GM12878 (cell line): ENCODE measurements around the gene TRPM3. TPM values are rescaled to one million over a fixed set of nuclear protein-coding genes. Genes with fewer than 3 reads are reported as not detected.

ENCODE experiments used
- ATAC-seq: fragments of 200-7000 bp; cut with Tn5 transposase; 3 replicates; pipeline ENCODE4 v1.9.1; 2020; ENCODE audit warnings: mild to moderate bottlenecking, moderate library complexity
- BruUV-seq: library from RNA; stranded (reverse); fragments of 400-500 nt; replicated peaks from 2 replicates; lab custom pipeline; 2021; lab: Mats Ljungman, UMichigan
- CTCF ChIA-PET: fragments of 300-600 bp; sonication (Branson Sonifier 250); formaldehyde crosslinking; extraction: SDS; loops from one replicate; lab custom pipeline; 2021; ENCODE audit warnings: inconsistent platforms; lab: Yijun Ruan, JAX
- POLR2A ChIA-PET: fragments of 350-600 bp; formaldehyde crosslinking; extraction: SDS; loops from one replicate; lab custom pipeline; 2021; ENCODE audit warnings: inconsistent platforms; lab: Charles Lee
- RAD21 ChIA-PET: fragments of 300-600 bp; sonication (Branson Sonifier 250); formaldehyde crosslinking; loops from one replicate; lab custom pipeline; 2023; ENCODE audit warnings: antibody characterized with exemption; ENCODE audit not compliant: unreplicated experiment; lab: Charles Lee
- SMC1A ChIA-PET: fragments of 300-600 bp; sonication (Branson Sonifier 250); formaldehyde crosslinking; loops from one replicate; lab custom pipeline; 2023; ENCODE audit not compliant: unreplicated experiment, uncharacterized antibody; lab: Charles Lee
- DNase-seq: peaks from one replicate; pipeline ENCODE4 v3.0.0-alpha.2; 2011; ENCODE audit warnings: low read depth, low spot score
- FAIRE-seq: peaks from 3 replicates; lab custom pipeline; 2011; peaks lifted over from hg19 to GRCh38; lab: Jason Lieb, UNC
- H2AFZ ChIP-seq: 2 replicates; pipeline ENCODE4 v1.6.0; 2011; ENCODE audit warnings: low read depth, low read length, control low read depth; ENCODE audit not compliant: control insufficient read depth
- H3K27ac ChIP-seq: 2 replicates; pipeline ENCODE4 v1.5.1; 2011; ENCODE audit warnings: control low read depth; ENCODE audit not compliant: control insufficient read depth, insufficient read depth
- H3K27me3 ChIP-seq, 2 experiments: replicated peaks in 1 of 2; 2 replicates each; pipeline versions ENCODE4 v1.6.0 to v1.6.1; 2011; ENCODE audit warnings: low read length in 1 of 2; ENCODE audit not compliant: control insufficient read depth in 2 of 2, insufficient read depth in 2 of 2
- H3K36me3 ChIP-seq, 2 experiments: 2 replicates each; pipeline ENCODE4 v1.5.1; 2011; ENCODE audit warnings: low read length in 1 of 2; ENCODE audit not compliant: control insufficient read depth in 2 of 2, insufficient read depth in 2 of 2
- H3K4me1 ChIP-seq: 2 replicates; pipeline ENCODE4 v1.6.1; 2011; ENCODE audit warnings: mild to moderate bottlenecking, low read length, moderate library complexity, mixed read lengths; ENCODE audit not compliant: control insufficient read depth, insufficient read depth
- H3K4me2 ChIP-seq: 2 replicates; pipeline ENCODE4 v1.6.0; 2011; ENCODE audit warnings: control low read depth; ENCODE audit not compliant: control insufficient read depth, insufficient read depth
- H3K4me3 ChIP-seq: fragments of 200-600 bp; sonication (generic); 2 replicates; pipeline ENCODE4 v1.5.1; 2016
- H3K79me2 ChIP-seq: 2 replicates; pipeline ENCODE4 v1.6.0; 2011; ENCODE audit warnings: low read length; ENCODE audit not compliant: control insufficient read depth, insufficient read depth
- H3K9ac ChIP-seq: 2 replicates; pipeline ENCODE4 v1.8.0; 2011; ENCODE audit warnings: low read length, control low read depth, mixed read lengths; ENCODE audit not compliant: control insufficient read depth, insufficient read depth
- H3K9me3 ChIP-seq: replicated peaks from 3 replicates; pipeline ENCODE4 v1.5.1; 2011; ENCODE audit warnings: mild to moderate bottlenecking, low read length; ENCODE audit not compliant: control insufficient read depth, insufficient read depth
- H4K20me1 ChIP-seq: 2 replicates; pipeline ENCODE4 v1.6.0; 2011; ENCODE audit not compliant: control insufficient read depth, insufficient read depth
- EP300 ChIP-seq, 2 experiments: fragments of 150-350 bp in 1 of 2; IDR thresholded peaks; 2 replicates each; pipeline ENCODE4 v1.6.1; 2011 to 2012; ENCODE audit warnings: low read depth in 2 of 2, low read length in 2 of 2, borderline replicate concordance in 1 of 2, improper control_type of control experiment in 1 of 2, inconsistent platforms in 1 of 2; ENCODE audit not compliant: control insufficient read depth in 1 of 2
- NFIC ChIP-seq: IDR thresholded peaks from 2 replicates; pipeline ENCODE4 v1.6.1; 2012; ENCODE audit warnings: low read depth, mild to moderate bottlenecking, inconsistent platforms, low read length, moderate library complexity
- POU2F2 ChIP-seq: IDR thresholded peaks from 3 replicates; pipeline ENCODE4 v1.6.1; 2011; ENCODE audit warnings: low read depth, mild to moderate bottlenecking, low read length, borderline replicate concordance
- RAD21 ChIP-seq: IDR thresholded peaks from 2 replicates; pipeline ENCODE4 v1.6.1; 2011; ENCODE audit warnings: mild to moderate bottlenecking, low read depth, low read length, moderate library complexity; ENCODE audit not compliant: insufficient read depth
- WGBS: methylation state at CpG from one replicate; pipeline ENCODE4 v1.1.6; 2016; ENCODE audit warnings: low lambda C conversion rate; ENCODE audit not compliant: insufficient replicate concordance, insufficient coverage; ENCODE audit errors: missing lambda C conversion rate; 5-methylcytosine and 5-hydroxymethylcytosine counted together
- in situ Hi-C: fragments of 300-500 bp; cut with MboI; formaldehyde crosslinking; loops from 9 replicates; pipeline ENCODE4 v1.14.3; 2018; ENCODE audit warnings: mixed read lengths
- intact Hi-C: fragments of 100-400 bp; cut with micrococcal nuclease; formaldehyde crosslinking; loops from one replicate; pipeline ENCODE4 v1.14.2; 2022; ENCODE audit not compliant: unreplicated experiment
- polyA plus RNA-seq, 11 experiments: library from polyadenylated mRNA; depleted of rRNA in 4 of 11; unstranded in 6 of 11; stranded (reverse) in 5 of 11; fragments of >200 nt; fragmentation: Nextera tagmentation in 4 of 11; fragmentation: Illumina TruSeq in 1 of 11; extraction: Ambion mirVana in 4 of 11; extraction: Trizol in 1 of 11; gene quantifications; 1 replicate in 1 of 11; 2 replicates in 10 of 11; pipeline versions ENCODE4 v1.2.1 to v1.2.3, GENCODE V29; 2011 to 2016; ENCODE audit warnings: inconsistent platforms in 2 of 11, missing spikeins in 2 of 11, low read depth in 1 of 11
- total RNA-seq, 4 experiments: library from RNA; depleted of rRNA in 3 of 4; stranded (reverse); fragments of >200 nt in 3 of 4; fragmentation: Illumina TruSeq in 1 of 4; extraction: Trizol in 1 of 4; gene quantifications; 2 replicates each; pipeline versions ENCODE4 v1.2.1 to v1.2.3, GENCODE V29; 2013 to 2021
- TF ChIP-seq, protein P1 (sequence below): IDR thresholded peaks from 2 replicates; pipeline ENCODE4 v1.6.1; 2012; ENCODE audit warnings: improper control_type of control experiment, low read depth, low read length; ENCODE audit not compliant: insufficient replicate concordance
- TF ChIP-seq, protein P2 (sequence below): IDR thresholded peaks from 2 replicates; pipeline ENCODE4 v1.6.1; 2011; ENCODE audit warnings: mild to moderate bottlenecking, low read depth, low read length, moderate library complexity; ENCODE audit not compliant: insufficient replicate concordance

Gene TRPM3
- total and polyA plus RNA-seq, 10 of the 15 experiments (the other 5 are each of a cell fraction or from before 2014, with no cell fraction given) = not detected

DNA sequence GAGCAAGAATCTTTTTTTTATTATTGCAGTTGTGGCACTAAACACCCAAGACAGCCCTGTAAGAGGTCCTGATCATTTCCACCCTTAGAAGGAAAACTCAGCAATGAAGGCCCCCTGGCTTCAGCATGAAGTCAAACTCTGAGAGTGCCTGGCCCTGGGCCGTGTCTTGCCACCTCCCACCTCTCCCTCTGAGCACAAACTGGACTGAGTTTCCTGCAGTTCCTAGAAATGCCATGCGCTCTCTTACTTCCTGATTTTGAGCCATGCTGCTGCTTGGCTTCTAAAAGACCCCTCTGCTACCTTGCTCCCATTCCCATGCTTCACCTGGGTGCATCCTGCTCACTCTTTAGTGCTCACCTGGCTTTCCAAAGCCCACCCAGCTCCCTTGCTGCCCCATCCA, 566.5 kb downstream of the TRPM3 start (continued):
- TF ChIP-seq EP300 (IDR thresholded peaks at IDR 0.05; ENCODE audit: borderline replicate concordance in 1 of 2, control insufficient read depth in 1 of 2, low read depth in 2 of 2, low read length in 2 of 2) = no peak

DNA sequence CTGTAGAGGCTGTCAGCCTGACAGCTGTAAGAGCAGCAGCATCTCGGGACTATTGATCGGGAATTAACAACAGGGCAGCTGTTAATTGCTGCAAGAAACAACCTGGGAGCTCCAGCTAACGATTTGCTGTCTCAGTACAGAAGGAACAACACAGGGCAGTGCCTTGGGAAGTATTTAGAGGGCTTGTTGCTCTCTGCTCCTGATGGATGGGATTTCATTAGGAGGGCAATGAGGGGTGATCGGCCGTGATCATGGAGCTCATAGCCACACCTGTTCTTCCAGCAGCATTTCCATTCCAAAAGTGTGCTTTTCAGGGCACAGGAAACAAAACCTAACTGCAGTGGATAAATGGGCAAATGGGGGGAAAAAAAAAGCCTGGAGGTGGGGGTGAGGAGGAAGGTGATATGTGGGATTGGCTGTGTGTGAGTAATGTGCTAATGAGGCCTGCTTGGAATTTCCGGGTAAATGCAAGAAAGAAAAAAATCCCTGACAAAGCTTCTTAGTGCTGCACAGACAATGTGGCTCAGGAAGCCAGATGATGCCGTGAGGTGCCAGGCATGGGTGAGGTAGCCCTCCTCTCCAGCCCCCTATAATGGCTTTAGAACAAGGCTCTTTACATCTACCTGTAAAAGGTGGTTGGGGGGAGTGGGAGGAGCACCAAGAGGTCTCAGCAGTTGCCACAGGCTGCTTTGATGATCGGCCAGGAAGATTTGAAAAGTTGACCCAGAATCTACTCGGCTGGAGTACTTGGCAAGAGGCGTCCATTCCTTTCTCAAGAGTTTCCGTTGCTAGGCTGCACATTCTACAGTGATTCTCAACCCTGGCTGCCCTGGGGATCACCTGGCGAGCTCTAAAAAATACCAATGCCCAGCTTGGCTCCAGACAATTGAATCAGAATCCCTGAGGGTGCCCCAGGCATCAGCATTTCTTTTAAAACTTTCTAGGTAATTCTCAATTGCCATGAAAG, 567.4 kb downstream of the TRPM3 start:
- H3K4me1 ChIP-seq = peaks cover 11% of the 10 kb centered on the region
- BruUV-seq = no TSS peak
- TF ChIP-seq, protein P1, sequence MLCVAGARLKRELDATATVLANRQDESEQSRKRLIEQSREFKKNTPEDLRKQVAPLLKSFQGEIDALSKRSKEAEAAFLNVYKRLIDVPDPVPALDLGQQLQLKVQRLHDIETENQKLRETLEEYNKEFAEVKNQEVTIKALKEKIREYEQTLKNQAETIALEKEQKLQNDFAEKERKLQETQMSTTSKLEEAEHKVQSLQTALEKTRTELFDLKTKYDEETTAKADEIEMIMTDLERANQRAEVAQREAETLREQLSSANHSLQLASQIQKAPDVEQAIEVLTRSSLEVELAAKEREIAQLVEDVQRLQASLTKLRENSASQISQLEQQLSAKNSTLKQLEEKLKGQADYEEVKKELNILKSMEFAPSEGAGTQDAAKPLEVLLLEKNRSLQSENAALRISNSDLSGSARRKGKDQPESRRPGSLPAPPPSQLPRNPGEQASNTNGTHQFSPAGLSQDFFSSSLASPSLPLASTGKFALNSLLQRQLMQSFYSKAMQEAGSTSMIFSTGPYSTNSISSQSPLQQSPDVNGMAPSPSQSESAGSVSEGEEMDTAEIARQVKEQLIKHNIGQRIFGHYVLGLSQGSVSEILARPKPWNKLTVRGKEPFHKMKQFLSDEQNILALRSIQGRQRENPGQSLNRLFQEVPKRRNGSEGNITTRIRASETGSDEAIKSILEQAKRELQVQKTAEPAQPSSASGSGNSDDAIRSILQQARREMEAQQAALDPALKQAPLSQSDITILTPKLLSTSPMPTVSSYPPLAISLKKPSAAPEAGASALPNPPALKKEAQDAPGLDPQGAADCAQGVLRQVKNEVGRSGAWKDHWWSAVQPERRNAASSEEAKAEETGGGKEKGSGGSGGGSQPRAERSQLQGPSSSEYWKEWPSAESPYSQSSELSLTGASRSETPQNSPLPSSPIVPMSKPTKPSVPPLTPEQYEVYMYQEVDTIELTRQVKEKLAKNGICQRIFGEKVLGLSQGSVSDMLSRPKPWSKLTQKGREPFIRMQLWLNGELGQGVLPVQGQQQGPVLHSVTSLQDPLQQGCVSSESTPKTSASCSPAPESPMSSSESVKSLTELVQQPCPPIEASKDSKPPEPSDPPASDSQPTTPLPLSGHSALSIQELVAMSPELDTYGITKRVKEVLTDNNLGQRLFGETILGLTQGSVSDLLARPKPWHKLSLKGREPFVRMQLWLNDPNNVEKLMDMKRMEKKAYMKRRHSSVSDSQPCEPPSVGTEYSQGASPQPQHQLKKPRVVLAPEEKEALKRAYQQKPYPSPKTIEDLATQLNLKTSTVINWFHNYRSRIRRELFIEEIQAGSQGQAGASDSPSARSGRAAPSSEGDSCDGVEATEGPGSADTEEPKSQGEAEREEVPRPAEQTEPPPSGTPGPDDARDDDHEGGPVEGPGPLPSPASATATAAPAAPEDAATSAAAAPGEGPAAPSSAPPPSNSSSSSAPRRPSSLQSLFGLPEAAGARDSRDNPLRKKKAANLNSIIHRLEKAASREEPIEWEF = no peak
- TF ChIP-seq, protein P2, sequence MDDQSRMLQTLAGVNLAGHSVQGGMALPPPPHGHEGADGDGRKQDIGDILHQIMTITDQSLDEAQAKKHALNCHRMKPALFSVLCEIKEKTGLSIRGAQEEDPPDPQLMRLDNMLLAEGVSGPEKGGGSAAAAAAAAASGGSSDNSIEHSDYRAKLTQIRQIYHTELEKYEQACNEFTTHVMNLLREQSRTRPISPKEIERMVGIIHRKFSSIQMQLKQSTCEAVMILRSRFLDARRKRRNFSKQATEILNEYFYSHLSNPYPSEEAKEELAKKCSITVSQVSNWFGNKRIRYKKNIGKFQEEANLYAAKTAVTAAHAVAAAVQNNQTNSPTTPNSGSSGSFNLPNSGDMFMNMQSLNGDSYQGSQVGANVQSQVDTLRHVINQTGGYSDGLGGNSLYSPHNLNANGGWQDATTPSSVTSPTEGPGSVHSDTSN = no peak
- TF ChIP-seq RAD21 = no peak
- no peak for TF ChIP-seq POU2F2
- no peak for TF ChIP-seq NFIC
- TF ChIP-seq, all 136 proteins: peak for 0
- Histone ChIP-seq H3K9ac (no peak overlapping the region), H4K20me1 (peaks cover 3% of the 10 kb centered on the region; the same call in 1 of the 2 replicates), H3K27ac (no peak overlapping the region), H2AFZ (no peak overlapping the region), H3K36me3 (no peaks in the 10 kb centered on the region), H3K27me3 (no peaks in the 10 kb centered on the region), H3K4me2 (no peak overlapping the region), H3K4me3 (no peak overlapping the region), H3K9me3 (no peaks in the 10 kb centered on the region), H3K79me2 (no peaks in the 10 kb centered on the region)
- in situ Hi-C loops (no loop called here), intact Hi-C loops (no loop called here)
- ChIA-PET RAD21 (no interaction called here), SMC1A (interaction anchor here (1.5 to 1.8 kb wide), 4 partner anchors 9 to 28 kb away, joined by 3 to 5 read pairs (median 4); no protein-coding TSS in a partner anchor), CTCF (interaction anchor here (1.4 to 1.9 kb wide), 2 partner anchors 39 to 91 kb away, joined by 3 to 4 read pairs; no protein-coding TSS in a partner anchor), POLR2A (interaction anchor here (0.6 kb wide), 1 partner anchor 139 kb away, joined by 3 read pairs; the partner anchor contains the start of gene KLF9)
- 39% methylated on average over 12 of the region's 12 CpGs for whole genome bisulfite sequencing
- ATAC-seq (no peak), DNase-seq (no peak), FAIRE-seq (no peak)
